Effector CD8-positive, alpha-beta T cell (primary cell): Measurements from ENCODE around the gene CSGALNACT2.

Experiments used
- DNase-seq: peaks from one replicate; lab custom pipeline; 2025; lab: John Stamatoyannopoulos, UW

CSGALNACT2 gene

DNA sequence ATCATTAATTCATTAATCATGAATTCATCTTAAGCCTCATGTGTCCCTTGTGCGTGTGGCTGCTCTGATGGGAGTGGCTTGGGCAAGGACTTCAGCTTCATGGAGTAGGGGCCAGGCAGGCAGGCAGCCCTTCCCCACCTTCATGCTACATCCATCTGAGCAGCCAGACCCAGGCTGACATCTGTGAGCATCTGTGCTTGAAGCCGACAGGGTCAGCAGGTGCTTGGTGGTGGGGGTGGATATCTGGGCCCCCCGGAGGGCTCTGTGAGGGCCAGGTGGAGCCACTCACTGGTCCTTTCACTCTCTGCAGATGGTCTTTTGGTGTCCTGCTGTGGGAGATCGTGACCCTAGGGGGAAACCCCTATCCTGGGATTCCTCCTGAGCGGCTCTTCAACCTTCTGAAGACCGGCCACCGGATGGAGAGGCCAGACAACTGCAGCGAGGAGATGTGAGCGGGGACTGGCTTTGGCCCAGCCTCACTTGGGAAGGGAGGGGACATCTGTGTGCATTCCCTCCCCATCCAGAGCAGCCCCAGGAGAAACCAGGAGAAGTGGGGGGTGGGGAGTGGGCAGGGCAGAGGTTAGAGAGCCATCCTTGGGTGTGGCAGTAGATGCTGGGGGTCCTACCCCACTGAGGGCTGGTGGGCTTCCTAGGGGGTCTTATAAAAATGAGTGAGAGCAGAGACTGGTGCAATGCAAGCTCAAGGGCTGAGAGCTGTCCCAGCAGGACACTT lies 14.7 kb upstream of the CSGALNACT2 start:
- DNase-seq, result no peak

DNA sequence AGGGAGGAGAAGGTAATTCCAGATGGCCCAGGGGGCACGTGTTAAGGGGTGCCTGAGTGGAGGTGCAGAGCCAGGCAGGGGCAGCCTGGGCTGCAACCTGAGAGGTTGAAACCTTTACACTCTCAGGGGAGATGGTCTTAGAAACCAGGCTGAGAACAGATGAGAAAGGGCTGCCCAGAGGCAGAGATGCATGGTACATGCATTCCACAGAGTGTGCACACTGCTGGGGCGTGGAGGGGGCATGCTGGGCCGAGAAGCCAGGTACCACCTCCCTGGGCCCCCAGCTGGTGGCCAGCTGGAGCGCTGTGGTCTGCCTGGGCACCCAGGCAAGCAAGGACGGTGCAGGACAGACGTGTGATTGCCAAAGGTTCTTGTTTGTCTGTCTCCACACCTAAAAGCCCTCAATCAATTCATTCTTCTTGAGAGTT lies 14.1 kb upstream of the CSGALNACT2 start:
- no peak for DNase-seq

DNA sequence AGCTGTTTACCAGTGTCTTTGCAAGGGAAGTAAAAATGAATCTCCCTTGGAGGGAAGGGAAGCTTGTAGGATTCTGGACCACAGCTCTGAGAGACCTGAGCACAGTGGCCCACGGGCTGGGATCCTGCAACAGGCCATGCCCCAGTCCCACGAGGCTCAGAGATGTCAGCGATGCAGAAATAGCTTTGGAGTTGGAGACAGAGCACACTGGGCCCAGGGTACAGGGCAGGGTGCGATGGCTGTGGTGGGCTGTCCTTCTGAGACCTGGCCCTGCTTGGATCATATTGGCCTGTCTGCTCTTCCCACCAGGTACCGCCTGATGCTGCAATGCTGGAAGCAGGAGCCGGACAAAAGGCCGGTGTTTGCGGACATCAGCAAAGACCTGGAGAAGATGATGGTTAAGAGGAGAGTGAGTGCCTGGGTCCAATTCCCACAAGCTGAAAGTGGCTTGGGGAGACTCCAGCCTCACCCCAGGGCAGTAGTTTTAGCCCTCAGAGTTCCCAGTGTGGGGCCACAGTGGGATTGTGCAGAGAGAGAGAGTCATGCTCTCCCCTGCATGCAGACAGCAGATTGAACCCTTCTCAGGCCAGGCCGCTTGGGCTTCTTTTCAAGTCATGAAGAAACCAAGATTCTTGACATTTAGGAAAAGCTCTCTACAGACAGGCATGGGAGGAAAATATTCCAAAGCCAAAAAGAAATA lies 13.5 kb upstream of the CSGALNACT2 start:
- DNase-seq, result no peak

DNA sequence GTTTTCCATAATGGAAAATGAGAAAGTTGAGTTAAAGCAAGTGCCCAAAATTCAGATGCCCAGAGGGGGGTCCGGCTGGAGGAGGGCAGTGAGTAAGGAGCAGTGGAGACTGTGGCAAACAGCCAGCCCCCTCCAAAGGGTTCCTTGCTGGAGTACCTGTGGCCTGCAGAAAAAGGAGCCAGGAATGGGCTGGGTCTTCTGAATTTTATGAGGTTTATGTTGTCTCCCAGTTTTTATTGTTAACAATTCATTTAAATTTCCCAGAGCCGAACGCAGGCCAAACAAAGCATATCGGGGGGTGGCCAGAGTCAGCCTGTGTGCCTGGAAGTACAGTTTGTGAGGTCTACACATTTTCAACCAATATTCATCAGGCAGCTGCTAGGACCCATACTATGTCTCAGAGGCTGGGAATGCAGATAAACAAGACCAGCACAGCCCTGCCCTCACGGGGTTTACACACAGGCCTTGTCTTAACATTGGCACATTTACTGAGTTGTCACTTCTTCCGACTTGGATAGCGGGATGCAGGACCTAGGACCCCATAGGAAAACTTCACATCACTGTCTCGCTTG lies 12.9 kb upstream of the CSGALNACT2 start:
- DNase-seq, result no peak

DNA sequence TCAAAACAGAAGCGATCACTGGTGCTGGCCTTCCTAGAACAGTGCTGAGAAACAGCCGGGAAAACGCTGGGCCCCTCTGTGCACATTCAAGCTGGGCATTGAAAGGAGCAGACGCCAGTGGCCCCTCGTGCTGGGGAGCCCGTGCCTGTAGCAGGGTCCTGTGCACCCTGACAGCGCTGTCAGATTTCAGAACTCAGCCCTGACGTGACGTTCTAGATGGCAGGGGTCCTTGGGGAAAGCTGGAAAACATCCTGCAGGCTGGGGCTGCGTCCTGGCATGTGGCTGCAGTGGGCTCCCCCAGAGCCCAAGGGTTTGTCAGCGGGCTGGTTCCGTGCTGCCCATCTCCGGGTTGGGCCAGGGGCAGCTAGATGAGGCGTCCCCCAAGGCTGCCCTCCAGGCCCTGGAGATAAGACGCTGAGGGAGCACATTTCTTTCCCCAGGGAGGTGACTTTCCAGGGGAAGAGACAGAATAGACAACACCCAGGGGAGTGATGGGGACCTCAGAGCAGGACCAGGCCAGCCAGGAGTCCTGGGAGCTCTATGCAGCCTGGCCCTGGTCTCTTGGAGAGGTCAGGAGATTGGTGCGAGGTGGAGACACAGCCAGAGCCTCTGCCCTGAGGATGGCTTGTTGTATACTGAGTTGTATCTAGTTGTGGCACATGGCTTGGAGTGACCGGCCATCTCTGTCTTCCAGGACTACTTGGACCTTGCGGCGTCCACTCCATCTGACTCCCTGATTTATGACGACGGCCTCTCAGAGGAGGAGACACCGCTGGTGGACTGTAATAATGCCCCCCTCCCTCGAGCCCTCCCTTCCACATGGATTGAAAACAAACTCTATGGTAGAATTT lies 12.1 kb upstream of the CSGALNACT2 start:
- DNase-seq, result no peak

DNA sequence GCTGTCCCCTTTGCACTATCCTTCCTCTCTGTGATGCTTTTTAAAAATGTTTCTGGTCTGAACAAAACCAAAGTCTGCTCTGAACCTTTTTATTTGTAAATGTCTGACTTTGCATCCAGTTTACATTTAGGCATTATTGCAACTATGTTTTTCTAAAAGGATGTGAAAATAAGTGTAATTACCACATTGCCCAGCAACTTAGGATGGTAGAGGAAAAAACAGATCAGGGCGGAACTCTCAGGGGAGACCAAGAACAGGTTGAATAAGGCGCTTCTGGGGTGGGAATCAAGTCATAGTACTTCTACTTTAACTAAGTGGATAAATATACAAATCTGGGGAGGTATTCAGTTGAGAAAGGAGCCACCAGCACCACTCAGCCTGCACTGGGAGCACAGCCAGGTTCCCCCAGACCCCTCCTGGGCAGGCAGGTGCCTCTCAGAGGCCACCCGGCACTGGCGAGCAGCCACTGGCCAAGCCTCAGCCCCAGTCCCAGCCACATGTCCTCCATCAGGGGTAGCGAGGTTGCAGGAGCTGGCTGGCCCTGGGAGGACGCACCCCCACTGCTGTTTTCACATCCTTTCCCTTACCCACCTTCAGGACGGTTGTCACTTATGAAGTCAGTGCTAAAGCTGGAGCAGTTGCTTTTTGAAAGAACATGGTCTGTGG lies 11.4 kb upstream of the CSGALNACT2 start:
- no peak for DNase-seq

DNA sequence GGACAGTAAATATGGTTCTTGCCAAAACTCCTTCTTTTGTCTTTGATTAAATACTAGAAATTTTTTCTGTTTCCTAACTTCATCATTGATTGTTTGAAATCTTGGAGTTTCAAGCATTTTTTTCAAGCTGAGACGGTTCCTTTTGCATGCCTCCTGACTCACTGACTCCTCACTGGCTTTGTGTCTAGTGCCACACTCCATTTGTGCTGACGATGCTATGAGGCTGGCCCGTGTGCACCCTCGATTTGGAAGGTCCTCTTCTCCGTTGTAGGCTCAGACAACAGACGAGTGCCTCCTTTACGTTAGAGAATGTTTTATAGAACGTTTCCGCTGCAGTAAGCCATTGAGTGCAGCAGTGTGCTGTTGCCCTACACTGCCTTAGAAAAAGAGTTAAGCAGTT lies 10.8 kb upstream of the CSGALNACT2 start:
- no peak for DNase-seq

DNA sequence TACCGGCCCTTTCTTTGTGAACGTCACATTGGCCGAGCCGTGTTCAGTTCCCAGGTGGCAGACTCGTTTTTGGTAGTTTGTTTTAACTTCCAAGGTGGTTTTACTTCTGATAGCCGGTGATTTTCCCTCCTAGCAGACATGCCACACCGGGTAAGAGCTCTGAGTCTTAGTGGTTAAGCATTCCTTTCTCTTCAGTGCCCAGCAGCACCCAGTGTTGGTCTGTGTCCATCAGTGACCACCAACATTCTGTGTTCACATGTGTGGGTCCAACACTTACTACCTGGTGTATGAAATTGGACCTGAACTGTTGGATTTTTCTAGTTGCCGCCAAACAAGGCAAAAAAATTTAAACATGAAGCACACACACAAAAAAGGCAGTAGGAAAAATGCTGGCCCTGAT lies 9.9 kb upstream of the CSGALNACT2 start:
- DNase-seq, result no peak

DNA sequence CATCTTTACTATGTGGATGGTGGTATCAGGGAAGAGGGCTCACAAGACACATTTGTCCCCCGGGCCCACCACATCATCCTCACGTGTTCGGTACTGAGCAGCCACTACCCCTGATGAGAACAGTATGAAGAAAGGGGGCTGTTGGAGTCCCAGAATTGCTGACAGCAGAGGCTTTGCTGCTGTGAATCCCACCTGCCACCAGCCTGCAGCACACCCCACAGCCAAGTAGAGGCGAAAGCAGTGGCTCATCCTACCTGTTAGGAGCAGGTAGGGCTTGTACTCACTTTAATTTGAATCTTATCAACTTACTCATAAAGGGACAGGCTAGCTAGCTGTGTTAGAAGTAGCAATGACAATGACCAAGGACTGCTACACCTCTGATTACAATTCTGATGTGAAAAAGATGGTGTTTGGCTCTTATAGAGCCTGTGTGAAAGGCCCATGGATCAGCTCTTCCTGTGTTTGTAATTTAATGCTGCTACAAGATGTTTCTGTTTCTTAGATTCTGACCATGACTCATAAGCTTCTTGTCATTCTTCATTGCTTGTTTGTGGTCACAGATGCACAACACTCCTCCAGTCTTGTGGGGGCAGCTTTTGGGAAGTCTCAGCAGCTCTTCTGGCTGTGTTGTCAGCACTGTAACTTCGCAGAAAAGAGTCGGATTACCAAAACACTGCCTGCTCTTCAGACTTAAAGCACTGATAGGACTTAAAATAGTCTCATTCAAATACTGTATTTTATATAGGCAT lies 9.1 kb upstream of the CSGALNACT2 start:
- no peak for DNase-seq

DNA sequence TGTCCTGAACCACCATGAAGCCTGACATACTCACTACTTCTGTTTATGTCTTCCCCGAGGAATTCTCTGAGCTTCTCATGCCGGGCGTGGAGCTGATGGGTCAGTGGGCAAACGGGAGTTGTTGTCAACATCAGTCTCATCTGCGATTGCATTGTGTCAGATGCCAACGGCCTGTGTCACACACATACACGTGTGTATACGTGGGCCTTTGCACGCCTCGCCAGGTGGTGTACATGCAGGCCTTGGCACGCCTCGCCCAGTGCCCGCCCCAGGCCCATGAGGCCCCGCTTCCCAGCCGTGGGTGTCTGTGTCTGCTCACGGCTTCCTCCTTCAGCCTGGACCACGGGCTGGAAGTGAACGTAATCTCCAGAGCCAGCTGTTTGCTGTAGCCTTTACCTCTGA lies 7.5 kb upstream of the CSGALNACT2 start:
- DNase-seq, result no peak

DNA sequence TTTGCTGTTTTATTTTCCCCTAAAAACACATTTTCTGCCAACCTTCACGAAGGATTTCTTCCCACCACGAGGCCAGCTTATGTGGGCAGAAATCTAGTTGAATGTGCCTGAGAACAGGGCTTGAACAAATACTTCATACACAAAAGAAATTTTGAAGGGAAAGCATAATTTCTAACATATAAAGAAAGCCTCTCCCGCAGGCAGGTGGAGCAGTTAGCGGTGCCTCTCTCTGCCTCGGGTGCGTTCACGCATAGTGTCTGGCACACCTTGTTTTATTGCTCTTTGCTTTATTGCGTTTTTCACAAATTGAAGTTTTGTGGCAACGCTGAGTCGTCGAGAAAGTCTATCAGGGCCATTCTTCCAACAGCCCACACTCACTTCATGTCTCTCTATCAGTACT lies 7.0 kb upstream of the CSGALNACT2 start:
- DNase-seq, result no peak

DNA sequence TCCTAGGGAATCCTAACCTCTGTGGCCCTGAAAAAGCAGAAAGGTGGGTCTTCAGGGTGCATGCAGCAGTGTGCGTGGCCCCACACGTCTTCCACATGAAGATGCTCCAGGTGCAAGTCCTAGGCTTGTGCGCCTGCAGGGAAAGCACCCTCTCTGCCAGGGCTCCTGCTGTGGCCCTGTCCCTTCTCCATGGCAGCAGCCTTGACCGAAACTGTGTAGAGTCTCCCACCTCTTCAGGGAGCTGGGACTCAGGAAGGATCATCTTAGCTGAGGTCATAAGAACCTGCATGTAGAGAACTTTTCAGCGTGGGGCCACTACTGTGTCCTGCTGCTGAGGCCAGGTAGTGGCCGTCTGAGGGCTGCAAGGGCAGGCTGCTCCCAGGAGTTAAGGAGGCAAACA lies 6.3 kb upstream of the CSGALNACT2 start:
- no peak for DNase-seq

DNA sequence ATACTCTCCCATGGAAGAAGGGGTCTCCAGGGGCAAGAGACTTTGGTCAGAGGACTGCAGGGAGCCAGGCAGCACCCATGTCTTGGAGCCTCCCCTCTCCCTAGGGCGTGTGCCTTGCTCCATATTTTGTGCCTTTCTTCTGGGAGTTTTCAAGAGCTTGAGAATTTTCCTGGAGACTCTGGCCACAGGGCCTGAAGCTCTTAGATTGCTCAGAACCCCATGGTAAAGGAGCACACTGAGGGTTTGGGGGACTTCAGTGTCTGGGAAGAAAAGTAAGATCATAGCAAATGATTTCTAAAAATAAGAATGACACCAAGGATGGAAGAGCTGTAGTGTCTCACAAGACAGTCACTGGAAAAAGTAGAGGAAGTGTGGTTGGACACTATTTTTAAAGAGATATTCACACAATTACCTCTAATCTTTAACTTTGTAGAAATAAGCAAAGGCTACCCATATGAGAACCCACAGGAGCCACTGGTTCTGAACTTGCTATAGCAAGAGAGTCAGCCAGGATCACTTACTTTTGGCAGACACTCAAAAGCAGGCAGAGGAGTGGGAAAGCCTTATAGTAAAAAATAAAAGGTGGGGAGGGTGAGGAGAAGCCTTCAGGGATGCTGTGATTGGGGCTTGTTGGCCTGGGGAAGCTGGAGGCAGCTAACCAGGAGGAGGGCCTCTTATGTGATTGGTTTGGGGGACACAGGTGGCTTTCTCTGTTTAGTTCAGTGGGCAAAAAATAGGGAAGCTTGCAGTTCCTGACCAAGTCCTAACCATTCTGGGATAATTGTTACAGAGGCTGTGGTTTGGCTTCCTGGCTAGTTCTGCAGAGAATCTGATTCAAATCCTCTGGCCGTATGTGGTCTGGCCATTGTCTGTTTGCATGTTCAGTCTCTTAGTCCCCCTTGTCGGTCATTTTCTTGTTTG lies 5.1 kb upstream of the CSGALNACT2 start:
- no peak for DNase-seq

DNA sequence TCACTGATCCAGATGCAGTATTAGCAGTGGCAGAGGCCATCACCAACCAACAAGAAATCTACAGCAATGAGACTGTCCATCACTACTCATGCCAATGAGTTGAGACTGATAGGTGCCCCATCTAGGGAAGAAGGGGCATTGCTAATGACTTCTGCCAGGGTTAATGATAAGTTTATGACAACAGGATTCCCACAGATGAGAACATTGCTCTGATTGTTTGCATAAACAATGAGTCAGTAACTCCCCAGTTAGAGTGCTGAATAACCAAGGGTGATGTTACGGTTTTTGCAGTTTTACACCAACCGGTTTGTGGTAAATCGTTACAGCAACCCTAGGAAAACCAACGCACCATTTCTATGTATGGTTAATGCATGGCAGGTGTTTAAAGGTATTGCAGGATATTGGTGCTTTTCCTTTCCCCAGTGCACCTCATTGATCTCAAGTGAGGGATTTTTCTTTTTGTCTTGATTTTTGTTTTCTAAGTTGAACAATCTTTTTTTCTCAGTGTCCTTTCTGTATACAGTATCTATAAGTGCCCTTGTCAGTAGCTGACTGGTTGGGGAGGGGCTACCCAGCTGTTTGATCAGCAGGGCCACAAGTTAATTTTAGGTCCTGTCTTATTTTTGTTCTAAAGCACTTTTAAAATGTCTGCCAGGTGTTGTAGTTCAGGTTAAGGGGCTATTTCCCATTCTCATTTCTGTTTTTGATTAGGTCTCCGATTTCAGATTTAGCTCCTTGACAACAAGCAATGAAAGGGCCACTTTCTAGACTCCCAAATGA lies 3.9 kb upstream of the CSGALNACT2 start:
- DNase-seq, result no peak

DNA sequence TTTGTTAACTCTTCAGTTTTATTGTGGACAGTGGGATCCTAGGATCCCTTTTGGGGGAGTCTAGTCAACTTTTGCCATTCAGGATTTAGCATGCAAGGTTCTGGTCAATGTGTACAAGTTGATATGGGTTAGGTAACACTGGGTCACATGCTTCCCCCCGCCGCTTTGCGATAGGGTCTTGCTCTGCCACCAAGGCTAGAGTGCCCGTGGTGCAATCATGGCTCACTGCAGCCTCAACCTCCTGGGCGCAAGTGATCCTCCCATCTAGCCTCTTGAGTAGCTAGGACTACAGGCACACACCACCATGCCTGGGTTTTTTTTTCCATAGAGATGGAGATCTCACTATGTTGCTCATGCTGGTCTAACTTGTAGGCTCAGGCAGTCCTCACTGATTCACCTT lies 3.2 kb upstream of the CSGALNACT2 start:
- DNase-seq, result no peak

DNA sequence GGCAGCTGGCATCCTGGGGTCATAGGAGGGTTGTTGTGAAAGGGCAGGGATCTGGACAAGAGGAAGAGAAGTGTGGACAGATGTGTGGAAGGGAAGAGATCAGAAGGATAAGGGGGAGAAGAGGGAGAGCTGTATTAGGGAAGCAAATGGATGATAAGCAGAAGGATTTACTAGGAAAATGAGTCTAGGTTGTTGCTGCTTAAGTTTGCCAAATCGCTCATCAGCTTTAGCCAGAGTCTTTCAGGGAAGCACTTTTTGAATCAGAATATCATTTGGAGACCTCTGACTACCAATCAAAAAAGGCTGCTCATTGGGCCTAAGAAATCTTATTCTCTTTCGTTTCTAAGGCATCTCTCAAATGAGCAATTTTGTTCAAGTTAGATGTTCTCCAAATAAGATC lies 2.6 kb upstream of the CSGALNACT2 start:
- no peak for DNase-seq

DNA sequence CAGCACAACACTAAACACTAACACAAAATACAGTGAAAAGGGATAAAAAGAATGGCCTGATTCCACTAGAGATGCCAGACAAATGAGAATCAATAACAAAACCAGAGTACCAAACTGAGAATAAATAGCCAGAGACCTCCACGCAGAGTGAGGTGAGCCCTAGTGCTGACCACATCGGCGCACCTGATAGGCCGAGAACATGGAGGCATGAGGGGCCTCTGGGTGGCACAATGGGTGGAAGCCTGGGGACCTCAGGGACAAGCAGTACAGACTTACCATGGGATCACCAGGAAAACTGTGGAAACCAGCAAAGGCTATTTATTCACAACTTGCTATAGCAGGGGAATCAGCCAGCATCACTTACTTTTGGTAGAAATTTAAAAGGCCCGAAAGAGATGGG lies 1.8 kb upstream of the CSGALNACT2 start:
- no peak for DNase-seq

DNA sequence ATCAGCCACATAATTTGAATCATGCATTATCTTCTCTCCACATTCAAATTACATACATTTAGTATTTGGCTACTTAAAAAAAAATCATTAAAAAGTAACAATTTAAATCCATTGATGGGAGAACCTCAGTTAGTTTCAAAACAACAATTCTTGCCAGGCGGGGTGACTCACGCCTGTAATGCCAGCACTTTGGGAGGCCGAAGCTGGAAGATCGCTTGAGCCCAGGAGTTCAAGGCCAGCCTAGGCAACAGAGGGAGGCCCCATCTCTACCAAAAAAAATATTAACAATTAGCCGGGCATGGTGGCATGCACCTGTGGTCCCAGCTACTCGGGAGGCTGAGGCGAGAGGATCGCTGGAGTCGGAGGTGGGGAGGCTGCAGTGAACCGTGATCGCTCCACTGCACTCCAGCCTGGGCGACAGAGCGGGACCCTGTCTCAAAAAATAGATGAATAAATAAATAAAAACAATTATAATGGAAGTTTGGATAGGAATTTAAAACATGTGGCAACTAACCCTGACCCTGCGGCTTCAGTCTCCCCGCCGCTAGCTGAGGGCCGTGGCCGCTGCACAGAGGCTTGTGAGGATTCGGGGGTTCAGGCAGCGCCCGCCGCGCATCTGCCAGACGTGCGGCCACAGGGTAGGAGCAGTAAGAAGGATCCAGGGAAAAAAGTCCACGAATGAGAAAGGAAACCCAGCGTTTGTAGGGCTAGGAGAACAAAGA lies 1.1 kb upstream of the CSGALNACT2 start:
- DNase-seq, result no peak

DNA sequence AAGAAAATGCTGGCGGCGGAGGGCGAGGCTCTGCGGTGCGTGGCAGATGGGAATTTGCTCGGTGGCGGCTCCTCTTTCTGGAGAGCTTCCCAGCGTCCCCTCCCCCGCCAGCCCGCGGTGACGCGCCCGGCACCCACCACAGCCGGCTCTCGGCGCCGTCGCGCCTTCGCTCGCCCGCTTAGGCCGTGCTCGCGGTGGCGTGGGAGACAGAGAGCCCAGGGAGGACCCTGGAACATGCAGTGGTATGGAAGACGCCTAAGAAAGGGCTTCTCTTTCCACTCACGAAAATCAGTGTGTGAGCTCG lies 576 bp upstream of the CSGALNACT2 start:
- peak; percentile 20 for DNase-seq
